Endothelial cell (in vitro differentiated cells): ENCODE measurements around the gene MYOCOS. TPM values are rescaled to one million over a fixed set of nuclear protein-coding genes. Genes with fewer than 3 reads are reported as not detected.

ENCODE experiments used
- DNase-seq: peaks from one replicate; pipeline ENCODE4 v3.0.0; 2021; ENCODE audit warnings: low spot score
- H3K27ac Mint-ChIP-seq: one replicate; pipeline ENCODE4 v1.8.0; 2021; ENCODE audit warnings: mixed read lengths, inconsistent platforms; ENCODE audit not compliant: unreplicated experiment
- H3K27me3 Mint-ChIP-seq: one replicate; pipeline ENCODE4 v1.8.0; 2021; ENCODE audit warnings: mild to moderate bottlenecking, moderate library complexity, mixed read lengths, inconsistent platforms; ENCODE audit not compliant: unreplicated experiment
- H3K36me3 Mint-ChIP-seq: one replicate; pipeline ENCODE4 v1.8.0; 2021; ENCODE audit warnings: mild to moderate bottlenecking, low read depth, mixed read lengths, inconsistent platforms; ENCODE audit not compliant: unreplicated experiment
- H3K4me1 Mint-ChIP-seq: one replicate; pipeline ENCODE4 v1.8.0; 2021; ENCODE audit warnings: mild to moderate bottlenecking, mixed read lengths, inconsistent platforms; ENCODE audit not compliant: unreplicated experiment
- H3K4me3 Mint-ChIP-seq: one replicate; pipeline ENCODE4 v1.8.0; 2021; ENCODE audit warnings: mild to moderate bottlenecking, mixed read lengths, inconsistent platforms; ENCODE audit not compliant: unreplicated experiment
- H3K9me3 Mint-ChIP-seq: one replicate; pipeline ENCODE4 v1.8.0; 2021; ENCODE audit warnings: mixed read lengths, inconsistent platforms; ENCODE audit not compliant: unreplicated experiment
- total RNA-seq: library from RNA; stranded (reverse); fragmentation: NEBNext Ultra II Directional; extraction: Animal tissue kit (Norgen Biotek cat#: 25700); gene quantifications from one replicate; pipeline ENCODE4 v1.2.1, GENCODE V29; 2021; ENCODE audit not compliant: unreplicated experiment
- TF ChIP-seq, protein P1 (sequence below): fragments of 200-600 bp; sonication (generic); IDR thresholded peaks from one replicate; pipeline ENCODE4 v1.5.0; 2021; ENCODE audit warnings: antibody characterized with exemption; ENCODE audit not compliant: unreplicated experiment

MYOCOS gene
- total RNA-seq, 1 donor from 2014 or later = not detected

DNA sequence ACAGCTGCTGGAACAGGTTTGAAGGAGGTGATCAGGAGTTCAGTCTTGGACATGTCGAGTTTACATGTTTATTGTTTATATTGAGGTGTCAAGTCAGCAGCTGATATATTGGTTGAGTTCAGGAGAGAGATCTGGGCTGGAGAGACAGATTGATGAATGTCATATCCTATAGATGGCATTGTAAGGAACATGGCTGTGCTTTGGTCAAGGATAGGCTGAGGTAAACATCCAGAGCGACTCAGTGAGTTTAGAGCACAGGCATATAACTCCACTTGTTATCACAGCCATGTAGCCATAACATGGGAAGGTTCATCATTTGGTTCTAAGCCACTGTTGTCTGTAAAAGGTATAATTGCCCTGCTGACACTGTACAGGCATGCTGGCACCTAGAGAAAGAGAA is 5.5 kb upstream of the MYOCOS start:
- no peak overlapping the region for H3K4me3 Mint-ChIP-seq
- TF ChIP-seq, protein P1, sequence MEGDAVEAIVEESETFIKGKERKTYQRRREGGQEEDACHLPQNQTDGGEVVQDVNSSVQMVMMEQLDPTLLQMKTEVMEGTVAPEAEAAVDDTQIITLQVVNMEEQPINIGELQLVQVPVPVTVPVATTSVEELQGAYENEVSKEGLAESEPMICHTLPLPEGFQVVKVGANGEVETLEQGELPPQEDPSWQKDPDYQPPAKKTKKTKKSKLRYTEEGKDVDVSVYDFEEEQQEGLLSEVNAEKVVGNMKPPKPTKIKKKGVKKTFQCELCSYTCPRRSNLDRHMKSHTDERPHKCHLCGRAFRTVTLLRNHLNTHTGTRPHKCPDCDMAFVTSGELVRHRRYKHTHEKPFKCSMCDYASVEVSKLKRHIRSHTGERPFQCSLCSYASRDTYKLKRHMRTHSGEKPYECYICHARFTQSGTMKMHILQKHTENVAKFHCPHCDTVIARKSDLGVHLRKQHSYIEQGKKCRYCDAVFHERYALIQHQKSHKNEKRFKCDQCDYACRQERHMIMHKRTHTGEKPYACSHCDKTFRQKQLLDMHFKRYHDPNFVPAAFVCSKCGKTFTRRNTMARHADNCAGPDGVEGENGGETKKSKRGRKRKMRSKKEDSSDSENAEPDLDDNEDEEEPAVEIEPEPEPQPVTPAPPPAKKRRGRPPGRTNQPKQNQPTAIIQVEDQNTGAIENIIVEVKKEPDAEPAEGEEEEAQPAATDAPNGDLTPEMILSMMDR = no peak
- DNase-seq = no peak
- no peaks in the 10 kb centered on the region for H3K27me3 Mint-ChIP-seq
- H3K36me3 Mint-ChIP-seq = no peaks in the 10 kb centered on the region
- no peaks in the 10 kb centered on the region for H3K9me3 Mint-ChIP-seq
- peaks cover 6% of the 10 kb centered on the region for H3K4me1 Mint-ChIP-seq
- H3K27ac Mint-ChIP-seq = no peak overlapping the region

DNA sequence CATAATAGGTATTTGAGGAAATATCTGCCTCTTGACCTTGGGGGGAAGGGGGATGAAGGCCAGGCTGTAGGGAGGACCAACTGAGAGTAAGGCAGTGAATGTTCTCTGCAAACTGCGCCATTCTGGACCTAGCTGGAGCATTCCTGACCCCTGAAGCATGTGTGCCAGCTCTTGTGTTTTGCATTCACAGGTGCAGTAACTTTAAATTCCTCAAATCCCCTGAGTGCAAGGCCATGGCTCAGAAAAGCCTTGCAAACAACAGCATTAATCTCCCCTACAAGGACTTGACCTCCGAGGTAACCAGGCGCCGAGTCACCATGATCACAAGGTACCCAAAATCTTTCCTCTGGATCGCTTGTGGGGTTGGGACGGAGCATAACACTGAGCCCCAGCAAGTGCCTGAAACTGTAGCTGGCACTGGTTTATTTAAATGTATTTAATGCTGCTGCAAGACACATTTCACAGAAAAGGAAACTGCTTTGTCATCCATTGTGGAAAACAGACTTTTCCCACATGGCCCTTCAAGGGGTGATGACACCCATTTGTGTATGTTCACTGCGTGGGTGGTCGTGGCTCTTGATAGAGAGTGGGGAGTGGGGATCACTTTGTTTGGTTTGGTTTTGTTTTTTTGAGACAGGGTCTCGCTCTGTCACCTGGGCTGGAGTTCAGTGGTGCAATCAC is 1.7 kb downstream of the MYOCOS start:
- DNase-seq = no peak
- H3K27ac Mint-ChIP-seq = no peak overlapping the region
- no peak overlapping the region for H3K4me3 Mint-ChIP-seq
- TF ChIP-seq, protein P1 = no peak
- no peaks in the 10 kb centered on the region for H3K4me1 Mint-ChIP-seq
- H3K36me3 Mint-ChIP-seq = no peaks in the 10 kb centered on the region
- no peaks in the 10 kb centered on the region for H3K9me3 Mint-ChIP-seq
- H3K27me3 Mint-ChIP-seq = no peaks in the 10 kb centered on the region

DNA sequence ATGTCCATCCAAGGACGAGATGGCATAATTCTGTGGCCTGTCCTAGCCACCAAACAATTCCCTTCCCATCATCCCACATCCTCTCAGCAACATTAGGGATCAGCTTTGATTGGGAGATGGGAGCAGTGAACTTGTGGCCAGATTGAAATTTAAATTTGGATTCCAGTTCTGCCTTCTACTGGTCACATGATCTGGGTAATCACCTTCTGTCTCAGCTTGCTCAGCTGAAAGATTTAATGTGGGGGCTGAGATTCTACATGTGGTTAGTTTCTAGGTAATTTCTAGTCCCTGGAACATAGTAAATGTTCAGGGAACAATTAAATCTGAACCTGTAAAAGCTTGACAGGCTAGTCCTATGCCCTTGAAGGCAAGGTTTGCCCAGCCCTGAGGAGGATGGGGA is 3.2 kb downstream of the MYOCOS start:
- no peaks in the 10 kb centered on the region for H3K9me3 Mint-ChIP-seq
- no peak for DNase-seq
- no peaks in the 10 kb centered on the region for H3K36me3 Mint-ChIP-seq
- no peak overlapping the region for H3K4me3 Mint-ChIP-seq
- peaks cover 1% of the 10 kb centered on the region for H3K27me3 Mint-ChIP-seq
- TF ChIP-seq, protein P1 = no peak
- H3K4me1 Mint-ChIP-seq = no peaks in the 10 kb centered on the region
- H3K27ac Mint-ChIP-seq = no peak overlapping the region

DNA sequence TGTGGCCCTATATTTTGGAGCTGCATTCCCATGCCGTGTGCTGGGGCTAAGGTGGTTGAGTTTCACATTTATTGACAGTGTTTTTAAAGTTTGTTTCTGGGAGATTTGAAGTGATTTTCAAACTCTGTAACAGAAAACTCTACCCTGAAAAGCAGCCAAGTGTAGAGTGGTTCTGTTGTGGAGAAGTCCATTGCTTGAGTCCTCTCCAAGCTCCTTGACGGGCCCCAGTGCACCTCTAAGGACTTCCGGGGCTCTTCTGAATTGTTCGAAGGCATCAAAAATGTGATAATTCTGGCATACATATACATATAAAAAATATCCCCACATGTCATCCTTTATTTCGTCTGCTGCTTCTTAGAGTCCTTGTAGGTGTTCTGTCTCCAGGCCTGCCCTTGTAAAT is 5.0 kb downstream of the MYOCOS start:
- DNase-seq = no peak
- Mint-ChIP-seq H3K4me3 (no peak overlapping the region), H3K27me3 (peaks cover 1% of the 10 kb centered on the region)

DNA sequence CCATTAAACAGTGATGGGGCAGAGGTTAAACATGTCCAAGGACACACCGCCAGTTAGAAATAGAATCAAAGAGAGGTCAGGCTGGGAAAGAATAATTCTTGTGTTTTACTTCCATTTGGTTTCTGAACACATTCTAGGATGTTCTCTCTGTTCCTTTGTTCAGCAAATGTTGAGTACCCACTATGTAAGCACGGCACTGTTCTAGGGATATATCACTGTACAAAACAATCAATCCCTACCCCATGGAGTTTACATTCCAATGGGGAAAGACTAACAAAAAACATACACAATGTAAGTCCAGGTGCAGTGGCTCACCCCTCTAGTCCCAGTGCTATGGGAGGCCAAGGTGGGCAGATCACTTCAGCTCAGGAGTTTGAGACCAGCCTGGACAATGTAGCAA is 6.2 kb downstream of the MYOCOS start:
- TF ChIP-seq, protein P1 = no peak
- Mint-ChIP-seq H3K36me3 (no peaks in the 10 kb centered on the region), H3K4me3 (no peak overlapping the region), H3K4me1 (no peaks in the 10 kb centered on the region), H3K27me3 (peaks cover 1% of the 10 kb centered on the region), H3K9me3 (no peaks in the 10 kb centered on the region), H3K27ac (no peak overlapping the region)
- DNase-seq = no peak

More for the DNA sequence above, 5.0 kb downstream of the MYOCOS start:
- no peaks in the 10 kb centered on the region for H3K9me3 Mint-ChIP-seq
- H3K36me3 Mint-ChIP-seq = no peaks in the 10 kb centered on the region
- no peak overlapping the region for H3K27ac Mint-ChIP-seq
- H3K4me1 Mint-ChIP-seq = no peaks in the 10 kb centered on the region
- TF ChIP-seq, protein P1 = no peak
